CD4-positive, alpha-beta memory T cell (primary cell): ENCODE data around the gene ZFAND3. TPM values are rescaled to one million over a fixed set of nuclear protein-coding genes. Genes with fewer than 3 reads are reported as not detected.
A peak's percentile ranks its signal among the peaks of the same experiment; 100 is the strongest.

ENCODE experiments used
- CTCF ChIA-PET: fragments of 350-600 bp; sonication (Branson Sonifier 250); formaldehyde crosslinking; loops from one replicate; lab custom pipeline; 2021; ENCODE audit warnings: inconsistent platforms; ENCODE audit not compliant: partially characterized antibody; lab: Charles Lee
- POLR2A ChIA-PET: fragments of 350-600 bp; sonication (Branson Sonifier 250); formaldehyde crosslinking; loops from one replicate; lab custom pipeline; 2021; ENCODE audit not compliant: partially characterized antibody; lab: Charles Lee
- DNase-seq, 5 donors: peaks; one replicate each; pipeline versions ENCODE4 v3.0.0 to v3.0.0-alpha.2; 2020 to 2022; ENCODE audit warnings: mixed read lengths in 1 of 5
- H3K27ac ChIP-seq: one replicate; pipeline ENCODE4 v1.7.0; 2013; ENCODE audit warnings: low read depth, low read length
- H3K27me3 ChIP-seq: 2 replicates; pipeline ENCODE4 v1.7.0; 2013; ENCODE audit warnings: mild to moderate bottlenecking, low read length, moderate library complexity; ENCODE audit not compliant: insufficient read depth
- H3K36me3 ChIP-seq: 2 replicates; pipeline ENCODE4 v1.7.0; 2013; ENCODE audit warnings: mild to moderate bottlenecking, low read length, moderate library complexity; ENCODE audit not compliant: insufficient read depth
- H3K4me1 ChIP-seq: 2 replicates; pipeline ENCODE4 v1.7.0; 2013; ENCODE audit warnings: mild to moderate bottlenecking, low read length, moderate library complexity; ENCODE audit not compliant: insufficient read depth
- H3K4me3 ChIP-seq, 2 donors: one replicate each; pipeline ENCODE4 v1.7.0; 2013; ENCODE audit warnings: low read length in 2 of 2, mild to moderate bottlenecking in 1 of 2
- H3K9me3 ChIP-seq, 2 donors: one replicate each; pipeline ENCODE4 v1.7.0; 2013; ENCODE audit warnings: low read length in 2 of 2, control low read depth in 1 of 2; ENCODE audit not compliant: control insufficient read depth in 1 of 2
- H3K27ac Mint-ChIP-seq, 7 donors: one replicate each; pipeline ENCODE4 v1.8.0; 2020 to 2021; ENCODE audit warnings: mixed read lengths in 7 of 7, mild to moderate bottlenecking in 6 of 7, inconsistent platforms in 3 of 7, moderate library complexity in 3 of 7
- H3K27me3 Mint-ChIP-seq, 2 donors: one replicate each; pipeline ENCODE4 v1.8.0; 2020 to 2021; ENCODE audit warnings: mixed read lengths in 2 of 2
- H3K36me3 Mint-ChIP-seq, 2 donors: one replicate each; pipeline ENCODE4 v1.8.0; 2020 to 2021; ENCODE audit warnings: mixed read lengths in 2 of 2, inconsistent platforms in 1 of 2, mild to moderate bottlenecking in 1 of 2
- H3K4me1 Mint-ChIP-seq, 4 donors: one replicate each; pipeline ENCODE4 v1.8.0; 2020 to 2021; ENCODE audit warnings: mixed read lengths in 4 of 4, mild to moderate bottlenecking in 1 of 4
- H3K4me3 Mint-ChIP-seq, 8 donors: one replicate each; pipeline ENCODE4 v1.8.0; 2020 to 2021; ENCODE audit warnings: mixed read lengths in 8 of 8, mild to moderate bottlenecking in 7 of 8, moderate library complexity in 6 of 8, inconsistent platforms in 3 of 8
- H3K9me3 Mint-ChIP-seq, 8 donors: one replicate each; pipeline ENCODE4 v1.8.0; 2020 to 2021; ENCODE audit warnings: mixed read lengths in 8 of 8, mild to moderate bottlenecking in 5 of 8, inconsistent platforms in 3 of 8, moderate library complexity in 1 of 8
- intact Hi-C: fragments of 100-400 bp; cut with micrococcal nuclease; formaldehyde crosslinking; loops from one replicate; pipeline ENCODE4 v1.15.1; 2023
- polyA plus RNA-seq, 2 donors: library from polyadenylated mRNA; unstranded; fragments of 300-500 nt; fragmentation: Illumina TruSeq; gene quantifications; one replicate each; pipeline ENCODE4 v1.2.3, GENCODE V29; 2021
- total RNA-seq, 2 experiments: library from RNA; stranded (reverse); gene quantifications; one replicate each; pipeline ENCODE4 v1.2.3, GENCODE V29; 2021

The ZFAND3 gene
- total and polyA plus RNA-seq, 4 experiments from 2014 or later: 2.1 to 33.0 (median 20.1) TPM

DNA sequence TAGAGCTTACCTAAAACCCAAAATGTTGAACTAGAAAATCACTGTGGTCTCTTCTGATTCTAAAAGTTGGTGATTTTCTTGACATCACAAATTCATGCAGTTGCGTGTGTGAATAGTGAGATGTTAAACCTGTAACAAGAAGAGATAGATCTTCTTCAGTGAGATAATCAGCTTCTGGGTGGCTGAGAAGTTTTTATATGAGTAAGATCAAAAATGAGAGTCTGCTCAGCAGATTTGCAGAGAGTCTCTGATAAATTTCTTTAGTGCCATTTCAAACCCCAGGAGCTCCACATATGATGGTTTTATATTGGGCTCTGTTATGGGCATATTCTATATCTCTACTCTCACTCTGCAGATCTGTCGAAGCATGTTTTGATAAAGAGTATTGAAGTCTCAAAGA is 185.4 kb downstream of the ZFAND3 start:
- H3K27me3 ChIP-seq: no peaks in the 10 kb centered on the region
- H3K36me3 Mint-ChIP-seq: peaks cover 4 to 12% of the 10 kb centered on the region in 2 donors
- no peak for DNase-seq
- peaks cover 21 to 28% (median 22%) of the 10 kb centered on the region in 4 donors for H3K4me1 Mint-ChIP-seq
- no peak overlapping the region for H3K4me3 Mint-ChIP-seq
- H3K4me3 ChIP-seq: no peak overlapping the region
- H3K27ac Mint-ChIP-seq: peak overlapping the region in 1 of 7 donors; percentile 25
- H3K4me1 ChIP-seq: no peaks in the 10 kb centered on the region
- H3K27me3 Mint-ChIP-seq: no peaks in the 10 kb centered on the region
- POLR2A ChIA-PET: interaction anchor here (1.0 kb wide), 1 partner anchor 53 kb away, joined by 3 read pairs; no protein-coding TSS in a partner anchor
- intact Hi-C loops: no loop called here
- no peaks in the 10 kb centered on the region for H3K9me3 ChIP-seq
- peaks cover 1 to 4% (median 3%) of the 10 kb centered on the region in 8 donors for H3K9me3 Mint-ChIP-seq
- H3K36me3 ChIP-seq: no peaks in the 10 kb centered on the region
- H3K27ac ChIP-seq: no peak overlapping the region
- CTCF ChIA-PET: no interaction called here

DNA sequence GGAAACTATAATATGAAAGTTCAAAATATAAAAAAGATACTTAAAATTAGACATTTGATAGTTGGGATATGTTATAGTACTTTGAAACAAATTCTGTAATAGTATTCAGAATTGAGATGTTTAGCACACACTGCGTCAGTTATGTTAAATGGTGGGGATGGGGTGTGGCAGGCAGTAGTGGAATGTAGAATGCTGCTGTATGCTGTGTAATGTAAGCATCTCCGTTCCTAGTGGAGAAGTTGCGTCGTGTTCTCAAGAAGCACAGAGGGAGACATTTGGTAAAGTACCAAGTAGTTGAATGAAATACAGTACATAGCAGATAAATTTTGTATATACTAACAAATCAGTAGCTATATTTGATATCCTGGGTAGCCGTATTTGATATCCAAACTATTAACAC is 192.4 kb downstream of the ZFAND3 start:
- intact Hi-C loops: loop anchor here (1.0 kb wide), 1 partner anchor 221 kb away; no protein-coding TSS in a partner anchor
- ChIA-PET POLR2A (no interaction called here), CTCF (interaction anchor here (0.7 to 1.0 kb wide), 3 partner anchors 29 to 216 kb away, joined by 3 to 5 read pairs (median 3); no protein-coding TSS in a partner anchor)

GRCh38 chr6:38012573-38012972 is 193.0 kb downstream of the ZFAND3 start:
- Mint-ChIP-seq H3K36me3 (peaks cover 7 to 10% of the 10 kb centered on the region in 2 donors), H3K27me3 (no peaks in the 10 kb centered on the region), H3K9me3 (peaks cover 5 to 14% (median 9%) of the 10 kb centered on the region in 8 donors), H3K27ac (no peak overlapping the region), H3K4me3 (peak overlapping the region in 1 of 8 donors; percentile 52), H3K4me1 (peaks cover 22 to 34% (median 24%) of the 10 kb centered on the region in 4 donors)
- intact Hi-C loops: loop anchor here (1.0 kb wide), 1 partner anchor 221 kb away; no protein-coding TSS in a partner anchor
- Histone ChIP-seq H3K27me3 (no peaks in the 10 kb centered on the region), H3K4me1 (no peaks in the 10 kb centered on the region), H3K27ac (no peak overlapping the region), H3K9me3 (peaks cover 0 to 4% of the 10 kb centered on the region in 2 donors), H3K4me3 (no peak overlapping the region), H3K36me3 (no peaks in the 10 kb centered on the region)
- CTCF ChIA-PET: interaction anchor here (0.9 kb wide), 1 partner anchor 217 kb away, joined by 3 read pairs; no protein-coding TSS in a partner anchor
- POLR2A ChIA-PET: no interaction called here
- peak in 3 of 5 donors; percentile 3 to 5 (median 4) for DNase-seq

More for the DNA sequence above, 192.4 kb downstream of the ZFAND3 start:
- Mint-ChIP-seq H3K36me3 (peaks cover 7 to 10% of the 10 kb centered on the region in 2 donors), H3K9me3 (peaks cover 5 to 14% (median 9%) of the 10 kb centered on the region in 8 donors), H3K4me1 (peaks cover 20 to 29% (median 21%) of the 10 kb centered on the region in 4 donors), H3K27ac (no peak overlapping the region), H3K4me3 (no peak overlapping the region), H3K27me3 (no peaks in the 10 kb centered on the region)
- H3K9me3 ChIP-seq: peaks cover 0 to 4% of the 10 kb centered on the region in 2 donors
- H3K36me3 ChIP-seq: no peaks in the 10 kb centered on the region
- no peak overlapping the region for H3K4me3 ChIP-seq
- H3K27me3 ChIP-seq: no peaks in the 10 kb centered on the region
- no peak overlapping the region for H3K27ac ChIP-seq
- no peaks in the 10 kb centered on the region for H3K4me1 ChIP-seq
- no peak for DNase-seq

- peaks cover 0 to 4% of the 10 kb centered on the region in 2 donors for H3K9me3 ChIP-seq
- intact Hi-C loops: no loop called here
- H3K9me3 Mint-ChIP-seq: peaks cover 0 to 6% (median 5%) of the 10 kb centered on the region in 8 donors
- peaks cover 15 to 35% (median 30%) of the 10 kb centered on the region in 4 donors for H3K4me1 Mint-ChIP-seq
- no peak for DNase-seq
- H3K27ac ChIP-seq: no peak overlapping the region
- H3K27ac Mint-ChIP-seq: no peak overlapping the region
- H3K4me3 ChIP-seq: no peak overlapping the region
- no peaks in the 10 kb centered on the region for H3K27me3 ChIP-seq
- H3K36me3 Mint-ChIP-seq: peaks cover 2 to 5% of the 10 kb centered on the region in 2 donors
- no peaks in the 10 kb centered on the region for H3K36me3 ChIP-seq
- ChIA-PET CTCF (no interaction called here), POLR2A (no interaction called here)
- no peaks in the 10 kb centered on the region for H3K4me1 ChIP-seq
- H3K4me3 Mint-ChIP-seq: no peak overlapping the region
- no peaks in the 10 kb centered on the region for H3K27me3 Mint-ChIP-seq
Measured at GRCh38 chr6:38015341-38015740, 195.8 kb downstream of the ZFAND3 start.

DNA sequence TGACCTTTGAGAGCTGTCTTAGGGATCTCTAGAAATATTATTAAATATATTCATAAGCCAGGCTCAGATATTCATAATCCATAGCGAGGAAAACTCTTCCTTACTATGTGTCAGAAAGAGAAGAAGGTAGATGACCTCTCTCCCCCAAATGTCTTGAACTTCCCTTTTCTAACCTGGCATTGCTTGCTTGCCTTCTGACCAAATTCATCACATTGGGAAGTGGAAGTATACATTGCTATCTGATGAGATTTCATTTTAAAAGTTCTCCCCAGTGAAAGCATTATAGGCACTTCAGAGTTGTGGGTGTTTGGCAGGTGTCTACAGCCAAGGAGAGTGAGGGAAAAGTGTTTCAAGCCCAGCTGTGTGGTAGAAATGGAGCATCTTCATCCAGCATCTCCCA is 197.3 kb downstream of the ZFAND3 start:
- no peak for DNase-seq
- peaks cover 2 to 4% of the 10 kb centered on the region in 2 donors for H3K36me3 Mint-ChIP-seq
- H3K4me3 Mint-ChIP-seq: no peak overlapping the region
- ChIA-PET POLR2A (no interaction called here), CTCF (interaction anchor here (2.1 kb wide), 1 partner anchor 16 kb away, joined by 7 read pairs; no protein-coding TSS in a partner anchor)
- H3K27ac Mint-ChIP-seq: no peak overlapping the region
- Histone ChIP-seq H3K4me3 (no peak overlapping the region), H3K36me3 (no peaks in the 10 kb centered on the region), H3K4me1 (no peaks in the 10 kb centered on the region), H3K27me3 (no peaks in the 10 kb centered on the region), H3K27ac (no peak overlapping the region), H3K9me3 (no peaks in the 10 kb centered on the region)
- peaks cover 0 to 1% (median 0%) of the 10 kb centered on the region in 8 donors for H3K9me3 Mint-ChIP-seq
- peaks cover 23 to 48% (median 38%) of the 10 kb centered on the region in 4 donors for H3K4me1 Mint-ChIP-seq
- H3K27me3 Mint-ChIP-seq: no peaks in the 10 kb centered on the region
- intact Hi-C loops: no loop called here

GRCh38 chr6:38018755-38019165 is 199.2 kb downstream of the ZFAND3 start:
- Mint-ChIP-seq H3K36me3 (peaks cover 2 to 4% of the 10 kb centered on the region in 2 donors), H3K4me3 (no peak overlapping the region), H3K9me3 (peaks cover 0 to 8% (median under 1%) of the 10 kb centered on the region in 8 donors), H3K4me1 (peaks cover 23 to 44% (median 35%) of the 10 kb centered on the region in 4 donors), H3K27me3 (no peaks in the 10 kb centered on the region), H3K27ac (no peak overlapping the region)
- no peak overlapping the region for H3K4me3 ChIP-seq
- no peaks in the 10 kb centered on the region for H3K27me3 ChIP-seq
- H3K9me3 ChIP-seq: no peaks in the 10 kb centered on the region
- no peaks in the 10 kb centered on the region for H3K36me3 ChIP-seq
- H3K4me1 ChIP-seq: no peaks in the 10 kb centered on the region
- POLR2A ChIA-PET: no interaction called here
- no peak for DNase-seq
- H3K27ac ChIP-seq: no peak overlapping the region
- CTCF ChIA-PET: interaction anchor here (0.8 kb wide), 1 partner anchor 10 kb away, joined by 3 read pairs; no protein-coding TSS in a partner anchor
- intact Hi-C loops: no loop called here

DNA sequence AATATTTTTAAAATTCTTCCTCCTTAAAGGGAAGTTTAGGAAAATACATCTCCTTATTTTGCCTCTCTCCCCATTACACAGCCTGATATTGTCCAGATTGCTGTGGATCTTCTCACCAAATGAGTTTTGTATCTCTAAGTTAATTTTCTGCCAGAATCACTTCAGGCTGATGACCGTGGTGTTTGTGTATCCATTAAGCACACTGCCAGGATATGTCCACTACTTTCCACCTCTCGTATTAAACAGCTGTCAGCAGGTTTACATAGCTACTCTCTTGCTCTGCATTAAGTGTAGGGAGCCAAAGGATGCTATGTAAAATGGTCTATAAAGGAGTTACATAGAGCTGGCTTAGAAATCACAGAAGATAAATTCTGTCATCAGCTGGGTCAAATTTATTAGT is 201.1 kb downstream of the ZFAND3 start:
- ChIA-PET POLR2A (interaction anchor here (2.0 kb wide), 1 partner anchor 201 kb away, joined by 5 read pairs; the partner anchor contains the start of gene ZFAND3), CTCF (no interaction called here)
- H3K27ac ChIP-seq: no peak overlapping the region
- no peaks in the 10 kb centered on the region for H3K27me3 ChIP-seq
- H3K27ac Mint-ChIP-seq: peak overlapping the region in 1 of 7 donors; percentile 53
- peaks cover 23 to 35% (median 31%) of the 10 kb centered on the region in 4 donors for H3K4me1 Mint-ChIP-seq
- no peak overlapping the region for H3K4me3 Mint-ChIP-seq
- peaks cover 2 to 7% of the 10 kb centered on the region in 2 donors for H3K36me3 Mint-ChIP-seq
- intact Hi-C loops: no loop called here
- DNase-seq: no peak
- H3K9me3 Mint-ChIP-seq: peaks cover 0 to 18% (median 3%) of the 10 kb centered on the region in 8 donors
- H3K27me3 Mint-ChIP-seq: no peaks in the 10 kb centered on the region
- H3K9me3 ChIP-seq: no peaks in the 10 kb centered on the region
- no peaks in the 10 kb centered on the region for H3K36me3 ChIP-seq
- H3K4me3 ChIP-seq: no peak overlapping the region
- H3K4me1 ChIP-seq: no peaks in the 10 kb centered on the region
